Measurements from ENCODE around the gene KIAA1143. TPM values are rescaled to one million over a fixed set of nuclear protein-coding genes. Genes with fewer than 3 reads are reported as not detected.

The KIAA1143 gene
- total RNA-seq, 4 donors from 2014 or later: 28.5 to 36.2 (median 31.4) TPM

- intact Hi-C loops (cut with DNase I; ENCODE audit: low total_unique reads) (loop anchor here (5.0 kb wide), 1 partner anchor 425 kb away; the partner anchor contains the start of gene TCAIM), in situ Hi-C loops (cut with MboI; ENCODE audit: low sequenced_read_pairs in 4 of 4) (loop anchor here in 1 of 4 donors (10.0 kb wide), 1 partner anchor 212 kb away; the partner anchor contains the start of genes EXOSC7 and ZDHHC3)
- DNase-seq (no peak), ATAC-seq (no peak)
- no peak overlapping the region for H3K27ac ChIP-seq
- H3K4me3 ChIP-seq: peak overlapping the region in 2 of 4 donors; percentile 60 to 100
- H3K4me1 ChIP-seq: peaks cover 11 to 12% of the 10 kb centered on the region in 2 donors
- H3K36me3 ChIP-seq: peaks cover 0 to 12% of the 10 kb centered on the region in 2 donors
- no peak for TF ChIP-seq POLR2A (IDR thresholded peaks at IDR 0.05)
- TF ChIP-seq, protein P1, sequence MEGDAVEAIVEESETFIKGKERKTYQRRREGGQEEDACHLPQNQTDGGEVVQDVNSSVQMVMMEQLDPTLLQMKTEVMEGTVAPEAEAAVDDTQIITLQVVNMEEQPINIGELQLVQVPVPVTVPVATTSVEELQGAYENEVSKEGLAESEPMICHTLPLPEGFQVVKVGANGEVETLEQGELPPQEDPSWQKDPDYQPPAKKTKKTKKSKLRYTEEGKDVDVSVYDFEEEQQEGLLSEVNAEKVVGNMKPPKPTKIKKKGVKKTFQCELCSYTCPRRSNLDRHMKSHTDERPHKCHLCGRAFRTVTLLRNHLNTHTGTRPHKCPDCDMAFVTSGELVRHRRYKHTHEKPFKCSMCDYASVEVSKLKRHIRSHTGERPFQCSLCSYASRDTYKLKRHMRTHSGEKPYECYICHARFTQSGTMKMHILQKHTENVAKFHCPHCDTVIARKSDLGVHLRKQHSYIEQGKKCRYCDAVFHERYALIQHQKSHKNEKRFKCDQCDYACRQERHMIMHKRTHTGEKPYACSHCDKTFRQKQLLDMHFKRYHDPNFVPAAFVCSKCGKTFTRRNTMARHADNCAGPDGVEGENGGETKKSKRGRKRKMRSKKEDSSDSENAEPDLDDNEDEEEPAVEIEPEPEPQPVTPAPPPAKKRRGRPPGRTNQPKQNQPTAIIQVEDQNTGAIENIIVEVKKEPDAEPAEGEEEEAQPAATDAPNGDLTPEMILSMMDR (IDR thresholded peaks at IDR 0.05 in 4 of 5, conservative IDR thresholded peaks at IDR 0.05 in 1 of 5): no peak
- no peaks in the 10 kb centered on the region for H3K27me3 ChIP-seq
- peaks cover 0 to 6% (median 0%) of the 10 kb centered on the region in 3 donors for H3K9me3 ChIP-seq
Measured at GRCh38 chr3:44762690-44763089, 1.3 kb upstream of the KIAA1143 start.

DNA sequence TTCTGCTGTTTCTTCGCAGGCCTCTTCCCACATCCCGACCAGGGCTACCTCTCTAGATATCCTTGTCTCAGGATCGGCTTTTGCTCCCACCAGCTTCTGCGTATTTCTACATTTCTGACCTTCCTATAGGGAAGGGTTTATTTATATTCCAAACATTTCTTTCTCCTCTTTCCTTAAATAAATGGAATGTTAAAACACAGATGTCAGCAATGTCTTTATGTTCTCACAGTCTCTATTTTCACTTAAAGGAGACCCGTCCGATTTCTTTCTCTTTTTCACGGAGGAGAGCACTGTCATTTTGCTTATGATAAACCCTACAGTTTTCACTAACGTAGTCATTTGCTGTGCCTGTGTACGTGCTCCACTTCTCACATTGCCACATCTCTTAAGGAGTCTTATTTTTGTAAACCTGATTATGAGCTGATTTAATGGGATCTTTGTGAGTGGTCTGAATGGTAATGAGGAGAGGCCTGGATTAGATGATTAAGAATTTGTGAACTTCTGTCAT, 805 bp upstream of the KIAA1143 start:
- in situ Hi-C loops (cut with MboI; ENCODE audit: low sequenced_read_pairs in 4 of 4): loop anchor here in 1 of 4 donors (10.0 kb wide), 1 partner anchor 213 kb away; the partner anchor contains the start of genes EXOSC7 and ZDHHC3
- H3K9me3 ChIP-seq: peaks cover 0 to 6% (median 0%) of the 10 kb centered on the region in 3 donors
- TF ChIP-seq POLR2A (IDR thresholded peaks at IDR 0.05): no peak
- TF ChIP-seq, protein P1 (IDR thresholded peaks at IDR 0.05 in 4 of 5, conservative IDR thresholded peaks at IDR 0.05 in 1 of 5): no peak
- intact Hi-C loops (cut with DNase I; ENCODE audit: low total_unique reads): loop anchor here (5.0 kb wide), 1 partner anchor 425 kb away; the partner anchor contains the start of gene TCAIM
- peak overlapping the region; percentile 60 to 100 (median 74) for H3K4me3 ChIP-seq
- ATAC-seq (no peak), DNase-seq (no peak)
- peaks cover 11 to 12% of the 10 kb centered on the region in 2 donors for H3K4me1 ChIP-seq
- H3K36me3 ChIP-seq: peaks cover 0 to 16% of the 10 kb centered on the region in 2 donors
- no peak overlapping the region for H3K27ac ChIP-seq
- H3K27me3 ChIP-seq: no peaks in the 10 kb centered on the region

- H3K27me3 ChIP-seq: no peaks in the 10 kb centered on the region
- H3K9me3 ChIP-seq: peaks cover 0 to 6% (median 0%) of the 10 kb centered on the region in 3 donors
- ATAC-seq (peak in 1 of 2 donors; percentile 25), DNase-seq (no peak)
- TF ChIP-seq, protein P1 (IDR thresholded peaks at IDR 0.05 in 4 of 5, conservative IDR thresholded peaks at IDR 0.05 in 1 of 5): no peak
- no peak for TF ChIP-seq POLR2A (IDR thresholded peaks at IDR 0.05)
- peaks cover 0 to 27% of the 10 kb centered on the region in 2 donors for H3K36me3 ChIP-seq
- H3K4me3 ChIP-seq: peak overlapping the region; percentile 60 to 100 (median 74)
- in situ Hi-C loops (cut with MboI; ENCODE audit: low sequenced_read_pairs in 4 of 4): loop anchor here in 1 of 4 donors (10.0 kb wide), 1 partner anchor 214 kb away; the partner anchor contains the start of genes EXOSC7 and ZDHHC3
- H3K4me1 ChIP-seq: peaks cover 11 to 12% of the 10 kb centered on the region in 2 donors
- peak overlapping the region; percentile 77 to 91 (median 88) for H3K27ac ChIP-seq
- intact Hi-C loops (cut with DNase I; ENCODE audit: low total_unique reads): loop anchor here (1.0 to 5.0 kb wide), 7 partner anchors 32 to 424 kb away; partner anchors contain the start of genes EXOSC7, TCAIM, TMEM42 and ZDHHC3
Measured at GRCh38 chr3:44761101-44761423, 357 bp downstream of the KIAA1143 start.

DNA sequence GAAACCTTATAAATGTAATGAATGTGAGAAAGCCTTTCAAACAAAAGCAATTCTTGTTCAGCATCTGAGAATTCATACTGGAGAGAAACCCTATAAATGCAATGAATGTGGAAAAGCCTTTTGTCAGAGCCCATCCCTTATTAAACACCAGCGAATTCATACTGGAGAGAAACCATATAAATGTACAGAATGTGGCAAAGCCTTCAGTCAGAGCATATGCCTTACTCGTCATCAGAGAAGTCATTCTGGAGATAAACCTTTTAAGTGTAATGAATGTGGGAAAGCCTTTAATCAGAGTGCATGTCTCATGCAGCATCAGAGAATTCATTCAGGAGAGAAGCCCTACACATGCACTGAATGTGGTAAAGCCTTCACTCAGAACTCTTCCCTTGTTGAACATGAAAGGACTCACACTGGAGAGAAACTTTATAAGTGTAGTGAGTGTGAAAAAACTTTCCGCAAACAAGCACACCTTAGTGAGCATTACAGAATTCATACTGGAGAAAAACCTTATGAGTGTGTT, 26.7 kb downstream of the KIAA1143 start:
- H3K36me3 ChIP-seq: peaks cover 21 to 64% of the 10 kb centered on the region in 2 donors

More for the DNA sequence above, 26.7 kb downstream of the KIAA1143 start:
- H3K9me3 ChIP-seq: peaks cover 14 to 67% (median 39%) of the 10 kb centered on the region in 3 donors
- no peak for TF ChIP-seq POLR2A (IDR thresholded peaks at IDR 0.05)
- TF ChIP-seq, protein P1 (IDR thresholded peaks at IDR 0.05 in 4 of 5, conservative IDR thresholded peaks at IDR 0.05 in 1 of 5): no peak
- DNase-seq (no peak), ATAC-seq (no peak)
- H3K27me3 ChIP-seq: no peaks in the 10 kb centered on the region
- intact Hi-C loops (cut with DNase I; ENCODE audit: low total_unique reads) (no loop called here), in situ Hi-C loops (cut with MboI; ENCODE audit: low sequenced_read_pairs in 4 of 4) (no loop called here)
- H3K4me1 ChIP-seq: peaks cover 5 to 9% of the 10 kb centered on the region in 2 donors
- H3K27ac ChIP-seq: no peak overlapping the region
- peak overlapping the region in 1 of 4 donors; percentile 35 for H3K4me3 ChIP-seq

Measured in gastrocnemius medialis (tissue), 4 donors.